Subcutaneous abdominal adipose tissue (tissue), 5 donors: ENCODE measurements around the gene STAB1.

Experiments used
- H3K27ac ChIP-seq: one replicate; pipeline ENCODE4 v1.7.0; 2013; ENCODE audit warnings: low read depth, mild to moderate bottlenecking, inconsistent platforms, low read length, moderate library complexity
- H3K27me3 ChIP-seq, 5 donors: one replicate each; pipeline ENCODE4 v1.7.0; 2013; ENCODE audit warnings: low read length in 5 of 5, inconsistent platforms in 1 of 5; ENCODE audit not compliant: control insufficient read depth in 5 of 5, insufficient read depth in 4 of 5
- H3K36me3 ChIP-seq, 5 donors: one replicate each; pipeline ENCODE4 v1.7.0; 2013; ENCODE audit warnings: low read length in 5 of 5; ENCODE audit not compliant: control insufficient read depth in 5 of 5, insufficient read depth in 5 of 5
- H3K4me1 ChIP-seq, 5 donors: one replicate each; pipeline ENCODE4 v1.7.0; 2013; ENCODE audit warnings: low read length in 5 of 5, mild to moderate bottlenecking in 3 of 5, moderate library complexity in 1 of 5; ENCODE audit not compliant: control insufficient read depth in 5 of 5, insufficient read depth in 5 of 5
- H3K4me3 ChIP-seq, 5 donors: one replicate each; pipeline ENCODE4 v1.7.0; 2013; ENCODE audit warnings: low read length in 5 of 5, low read depth in 1 of 5
- H3K9ac ChIP-seq, 5 donors: one replicate each; pipeline ENCODE4 v1.7.0; 2013; ENCODE audit warnings: low read length in 5 of 5, mild to moderate bottlenecking in 4 of 5, moderate library complexity in 3 of 5
- H3K9me3 ChIP-seq, 5 donors: one replicate each; pipeline ENCODE4 v1.7.0; 2013; ENCODE audit warnings: low read length in 5 of 5; ENCODE audit not compliant: control insufficient read depth in 5 of 5
- donor health status: healthy.
- donor health status: healthy.
- donor health status: healthy.
- donor health status: healthy.
- donor health status: healthy.

The STAB1 gene

DNA sequence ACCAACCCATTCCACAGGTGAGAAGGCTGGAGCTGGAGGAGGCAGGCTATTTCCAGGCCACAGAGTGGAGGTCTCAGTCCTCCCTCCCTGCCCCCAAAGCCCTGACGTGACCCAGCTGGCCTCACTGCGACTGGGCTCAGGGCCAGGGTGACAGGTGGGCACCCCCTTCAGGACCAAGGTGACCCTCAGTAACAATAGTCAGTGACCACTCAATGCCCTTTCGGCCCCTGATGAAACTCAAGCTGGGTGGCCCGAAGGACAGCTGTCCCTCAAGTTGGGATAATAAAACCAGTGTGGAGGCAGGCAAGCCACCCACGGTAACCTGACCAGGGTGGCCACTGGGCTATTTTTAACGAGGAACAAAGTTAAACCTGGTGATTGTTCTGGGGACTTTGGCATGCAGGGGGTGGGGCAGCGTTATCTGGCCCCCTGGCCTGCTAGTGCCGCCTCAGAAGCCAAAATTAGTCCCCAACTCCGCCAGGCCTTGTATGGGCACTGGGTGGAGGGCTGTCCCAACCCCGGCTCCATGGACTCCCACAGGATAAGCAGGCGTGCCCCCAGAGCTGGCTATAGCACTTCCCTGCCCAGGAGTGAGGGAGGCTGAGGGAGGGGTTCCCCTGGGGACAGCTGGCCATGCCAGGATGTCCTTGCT lies 42.4 kb upstream of the STAB1 start:
- peaks cover 0 to 6% (median 0%) of the 10 kb centered on the region in 5 donors for H3K36me3 ChIP-seq

DNA sequence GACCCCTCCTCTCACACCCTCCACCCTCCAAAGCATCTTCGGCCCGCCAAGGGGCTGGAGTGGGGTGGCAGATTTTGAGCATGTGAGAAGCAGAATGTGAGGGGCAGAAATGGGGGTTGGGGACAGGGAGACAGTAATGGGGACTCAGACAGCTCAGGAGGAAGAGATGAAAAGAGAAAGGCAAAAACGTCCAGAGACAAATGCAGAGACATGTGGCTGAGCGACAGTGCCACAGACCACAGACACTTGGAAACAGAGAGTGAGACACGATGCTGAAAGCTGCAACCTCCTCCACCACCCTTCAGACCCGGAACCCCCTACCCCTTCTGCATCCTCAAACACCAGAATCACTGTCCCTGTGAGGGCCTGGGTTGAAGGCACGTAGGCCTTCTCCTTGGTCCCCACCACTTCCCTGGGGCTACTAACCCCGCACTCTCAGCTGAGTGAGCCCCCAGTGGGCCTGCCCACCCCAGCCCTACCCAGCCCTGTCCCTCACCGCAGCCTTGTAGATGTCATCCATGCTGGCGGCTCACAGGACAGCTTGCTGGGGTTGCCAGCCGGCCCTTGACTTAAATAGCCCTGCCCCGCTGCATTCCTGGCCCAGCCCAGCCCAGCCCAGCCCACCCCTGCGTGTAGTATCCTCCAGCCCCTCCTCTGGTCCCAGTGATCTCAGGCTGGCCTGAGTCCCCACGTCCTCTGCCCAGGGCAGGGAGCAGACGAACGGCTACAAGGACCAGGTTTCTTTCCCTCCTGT lies 41.5 kb upstream of the STAB1 start, which contains the start of gene TNNC1:
TSS of gene TNNC1 (minus strand) at position 546 of the 754 bp plus-strand sequence. CDS start at position 520, 26 bp downstream.
- Histone ChIP-seq H3K9me3 (no peaks in the 10 kb centered on the region), H3K36me3 (peaks cover 5 to 15% (median 5%) of the 10 kb centered on the region in 5 donors), H3K4me3 (peak within 1 kb of the TSS in 4 of 5 donors; percentile 80 to 89 (median 84)), H3K27ac (peak within 1 kb of the TSS; percentile 93), H3K4me1 (peaks cover 3 to 33% (median 25%) of the 10 kb centered on the region in 5 donors), H3K9ac (peak within 1 kb of the TSS in 4 of 5 donors; percentile 79 to 94 (median 84)), H3K27me3 (no peaks in the 10 kb centered on the region)

More for the DNA sequence above, 42.4 kb upstream of the STAB1 start:
- no peak overlapping the region for H3K27ac ChIP-seq
- no peaks in the 10 kb centered on the region for H3K27me3 ChIP-seq
- no peak overlapping the region for H3K4me3 ChIP-seq
- H3K4me1 ChIP-seq, result peaks cover 3 to 33% (median 25%) of the 10 kb centered on the region in 5 donors
- no peaks in the 10 kb centered on the region for H3K9me3 ChIP-seq
- H3K9ac ChIP-seq, result no peak overlapping the region

DNA sequence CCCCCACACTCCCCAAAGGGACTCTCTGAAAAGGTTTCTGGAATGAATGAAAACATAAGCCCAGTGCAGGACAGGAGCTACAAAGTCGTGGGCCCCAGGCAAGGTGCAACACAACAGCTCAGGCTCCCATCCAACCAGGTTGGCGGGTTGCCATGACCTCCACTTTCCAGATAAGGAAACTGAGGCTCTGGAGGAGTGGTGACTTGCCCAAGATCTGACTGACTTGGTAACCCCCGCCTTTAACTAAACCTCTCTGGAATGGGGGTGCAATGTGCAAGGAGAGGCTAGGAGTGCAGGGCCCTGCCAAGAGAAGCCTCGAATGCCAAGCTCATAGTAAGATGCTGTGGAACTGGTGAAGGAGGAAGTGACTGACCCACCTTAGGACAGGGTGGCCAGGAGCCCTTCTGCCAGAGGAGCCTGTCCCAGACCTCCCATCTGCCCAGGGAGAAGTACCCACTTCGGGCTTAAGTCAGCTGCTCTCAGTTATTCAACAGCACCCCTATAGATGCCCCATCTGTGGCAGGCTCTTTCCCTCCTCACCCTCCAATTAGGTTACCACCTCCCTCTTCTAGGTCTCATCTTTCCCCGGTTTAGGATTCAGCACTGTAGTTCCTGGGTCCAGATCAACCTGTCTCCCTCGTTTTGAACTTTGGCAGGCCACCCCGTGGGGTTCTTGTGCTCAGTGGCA lies 40.7 kb upstream of the STAB1 start:
- peaks cover 8 to 22% (median 12%) of the 10 kb centered on the region in 5 donors for H3K36me3 ChIP-seq
- H3K4me3 ChIP-seq, result peak overlapping the region in 4 of 5 donors; percentile 80 to 89 (median 84)
- H3K27ac ChIP-seq, result peak overlapping the region; percentile 93
- H3K9ac ChIP-seq, result peak overlapping the region in 3 of 5 donors; percentile 81 to 94 (median 87)
- H3K27me3 ChIP-seq, result no peaks in the 10 kb centered on the region
- peaks cover 3 to 33% (median 25%) of the 10 kb centered on the region in 5 donors for H3K4me1 ChIP-seq
- H3K9me3 ChIP-seq, result no peaks in the 10 kb centered on the region

DNA sequence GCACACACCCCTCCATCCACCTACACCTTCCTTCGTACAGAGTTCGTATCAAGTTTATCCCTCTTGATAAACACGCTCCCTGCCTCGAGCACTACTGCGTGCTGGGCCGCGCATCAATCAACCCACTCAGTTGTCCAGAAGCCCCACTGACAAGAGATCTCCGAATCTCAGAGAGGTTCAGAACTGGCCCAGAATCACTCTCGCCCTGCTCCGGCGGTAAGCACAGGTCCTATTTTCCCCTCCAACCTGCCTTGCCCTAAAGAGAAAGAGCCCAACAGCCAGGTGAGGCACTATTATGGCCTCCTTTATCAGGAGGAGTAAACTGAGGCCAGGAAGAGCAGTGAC lies 40.2 kb upstream of the STAB1 start:
- H3K4me1 ChIP-seq, result peaks cover 3 to 33% (median 25%) of the 10 kb centered on the region in 5 donors
- no peaks in the 10 kb centered on the region for H3K27me3 ChIP-seq
- no peaks in the 10 kb centered on the region for H3K9me3 ChIP-seq
- peak overlapping the region; percentile 79 to 94 (median 81) for H3K9ac ChIP-seq
- H3K36me3 ChIP-seq, result peaks cover 8 to 22% (median 14%) of the 10 kb centered on the region in 5 donors
- H3K27ac ChIP-seq, result peak overlapping the region; percentile 93
- H3K4me3 ChIP-seq, result peak overlapping the region; percentile 80 to 89 (median 86)

DNA sequence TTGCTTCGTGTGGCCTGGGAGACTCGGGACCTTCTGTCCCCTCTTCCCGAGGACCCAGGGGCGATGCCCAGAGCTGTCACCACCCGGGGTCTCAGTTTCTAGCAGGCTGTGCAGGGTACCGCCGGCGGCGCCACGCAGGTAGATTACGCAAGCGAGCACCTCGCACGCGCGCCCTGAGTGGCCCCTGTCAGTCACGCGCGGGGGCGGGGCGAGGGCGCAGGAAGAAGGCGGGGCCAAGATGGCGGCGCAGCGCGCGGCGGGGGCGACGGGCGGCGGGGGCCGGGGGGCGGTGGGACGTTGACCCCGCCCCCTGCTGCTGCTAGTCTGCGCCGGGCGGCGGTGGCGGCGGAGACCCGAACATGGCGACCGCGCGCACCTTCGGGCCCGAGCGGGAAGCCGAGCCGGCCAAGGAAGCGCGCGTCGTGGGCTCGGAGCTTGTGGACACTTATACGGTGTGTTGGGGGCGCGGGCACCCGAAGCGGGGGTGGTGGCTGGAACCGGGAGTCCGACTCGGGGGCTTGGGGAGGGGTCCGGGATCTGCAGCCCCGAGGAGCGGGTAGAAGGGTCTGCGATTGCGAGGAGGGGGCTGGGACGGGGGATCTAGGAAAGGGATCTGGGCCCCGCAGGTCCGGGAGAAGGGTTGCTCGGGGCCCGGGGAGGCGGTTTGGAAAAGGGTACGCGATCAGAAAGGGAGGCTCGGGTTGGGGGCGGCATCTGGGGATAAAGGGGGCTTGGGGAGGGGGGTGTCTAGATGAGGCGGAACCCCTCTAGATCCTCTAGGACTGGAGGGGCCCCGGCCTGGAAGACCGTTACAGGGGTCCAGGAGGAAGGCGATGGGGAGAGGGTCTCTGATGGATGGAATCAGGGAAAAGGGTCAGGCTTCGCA lies 39.6 kb upstream of the STAB1 start, which contains the start of gene NISCH:
TSS of gene NISCH (plus strand) at position 322 of the 886 bp plus-strand sequence. CDS start at position 360, 38 bp downstream.
- H3K27me3 ChIP-seq, result no peaks in the 10 kb centered on the region
- H3K9me3 ChIP-seq, result no peaks in the 10 kb centered on the region
- H3K36me3 ChIP-seq, result peaks cover 8 to 27% (median 18%) of the 10 kb centered on the region in 5 donors
- H3K4me1 ChIP-seq, result peaks cover 3 to 33% (median 25%) of the 10 kb centered on the region in 5 donors
- H3K9ac ChIP-seq, result peak within 1 kb of the TSS; percentile 79 to 94 (median 87)
- peak within 1 kb of the TSS; percentile 80 to 90 (median 86) for H3K4me3 ChIP-seq
- H3K27ac ChIP-seq, result peak within 1 kb of the TSS; percentile 93

DNA sequence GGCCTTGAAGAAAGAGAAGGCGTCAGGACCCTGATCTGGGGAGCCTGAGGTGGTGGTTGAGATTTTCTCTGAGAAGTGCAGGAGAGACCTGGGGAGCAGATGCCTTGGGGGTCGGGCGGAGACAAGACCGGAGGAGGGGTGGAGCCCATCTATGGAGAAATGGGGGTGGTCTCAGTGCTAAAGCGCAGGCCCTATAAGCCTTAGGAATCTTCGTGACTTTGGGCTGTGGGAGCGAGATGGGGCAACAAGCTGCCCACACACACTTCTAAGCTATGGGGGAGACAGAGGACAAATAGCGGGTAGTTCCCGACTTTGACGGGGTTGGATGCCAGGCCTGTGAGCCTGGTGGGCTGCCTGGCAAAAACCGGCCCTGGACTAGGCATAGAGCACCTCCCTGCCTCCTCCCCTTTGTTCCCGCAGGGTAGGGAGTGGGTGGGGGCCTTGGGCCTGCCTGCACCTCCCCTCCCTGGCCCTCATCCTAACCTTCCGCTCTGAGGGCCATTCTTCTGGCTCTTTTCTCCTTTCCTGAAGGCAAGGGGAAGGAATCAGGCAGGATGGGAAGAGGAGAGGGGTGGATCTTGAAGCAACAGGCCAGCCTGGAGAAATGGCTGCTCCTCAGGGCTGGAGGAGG lies 38.9 kb upstream of the STAB1 start:
- Histone ChIP-seq H3K27me3 (no peaks in the 10 kb centered on the region), H3K36me3 (peaks cover 8 to 35% (median 26%) of the 10 kb centered on the region in 5 donors), H3K4me3 (peak overlapping the region; percentile 64 to 90 (median 81)), H3K9me3 (no peaks in the 10 kb centered on the region), H3K4me1 (peaks cover 3 to 33% (median 25%) of the 10 kb centered on the region in 5 donors), H3K9ac (peak overlapping the region; percentile 68 to 87 (median 78)), H3K27ac (peak overlapping the region; percentile 80)

DNA sequence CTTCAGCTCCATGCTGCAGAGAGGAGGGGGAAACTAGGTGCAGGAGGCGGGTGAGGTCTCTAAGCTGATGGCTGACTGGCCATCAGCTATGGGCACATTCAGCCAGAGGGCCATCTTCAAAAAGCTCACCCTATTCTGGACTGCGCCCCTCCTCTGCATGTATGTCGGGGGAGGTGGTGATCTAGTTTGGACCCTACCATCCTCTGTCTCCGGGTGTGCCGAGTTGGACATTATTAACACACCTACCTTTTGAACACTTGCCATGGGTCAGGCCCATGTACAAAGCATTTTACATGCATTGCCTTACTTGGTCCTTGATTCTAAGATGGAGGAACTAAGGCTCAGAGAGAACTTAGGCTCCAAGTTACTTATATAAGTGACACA lies 38.3 kb upstream of the STAB1 start:
- Histone ChIP-seq H3K27me3 (no peaks in the 10 kb centered on the region), H3K9me3 (no peaks in the 10 kb centered on the region), H3K27ac (peak overlapping the region; percentile 80), H3K9ac (peak overlapping the region in 3 of 5 donors; percentile 68 to 87 (median 78)), H3K4me1 (peaks cover 3 to 34% (median 25%) of the 10 kb centered on the region in 5 donors), H3K36me3 (peaks cover 8 to 35% (median 28%) of the 10 kb centered on the region in 5 donors), H3K4me3 (peak overlapping the region; percentile 51 to 86 (median 78))

DNA sequence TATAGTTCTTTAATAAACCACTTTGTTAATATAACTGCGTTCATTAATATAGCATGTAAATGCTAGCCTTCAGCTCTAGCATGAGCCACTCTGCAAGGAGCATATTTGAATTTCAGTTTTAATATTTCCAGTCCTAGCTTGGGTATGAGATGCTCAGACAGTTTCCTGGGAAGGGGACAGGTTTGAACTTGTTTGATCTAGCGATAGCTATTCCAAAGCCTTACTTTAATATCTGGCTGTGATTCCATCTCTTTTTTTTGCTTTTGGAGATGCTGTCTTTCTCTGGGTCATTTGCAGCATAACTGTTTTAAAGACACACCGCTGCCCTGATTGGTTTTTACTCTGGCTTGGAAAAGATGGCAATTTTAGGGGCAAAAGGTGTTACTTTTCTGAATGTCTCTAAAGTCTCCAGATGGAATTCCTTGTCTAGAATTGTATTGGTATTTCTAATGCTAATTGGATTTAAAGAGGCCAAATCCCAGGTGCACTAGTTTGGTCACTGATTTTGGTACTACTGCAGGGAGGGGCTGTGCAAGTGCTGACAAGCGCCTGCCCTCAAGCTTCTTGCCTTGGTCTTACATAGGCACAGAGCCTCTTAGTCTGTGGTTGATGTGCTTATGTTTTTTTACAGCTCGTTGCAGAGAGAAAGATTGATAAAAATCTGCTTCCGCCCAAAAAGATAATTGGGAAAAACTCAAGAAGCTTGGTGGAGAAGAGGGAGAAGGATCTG lies 36.9 kb upstream of the STAB1 start:
- H3K4me3 ChIP-seq, result no peak overlapping the region
- no peak overlapping the region for H3K27ac ChIP-seq
- no peak overlapping the region for H3K9ac ChIP-seq
- peaks cover 10 to 40% (median 32%) of the 10 kb centered on the region in 5 donors for H3K36me3 ChIP-seq
- no peaks in the 10 kb centered on the region for H3K9me3 ChIP-seq
- H3K27me3 ChIP-seq, result no peaks in the 10 kb centered on the region
- H3K4me1 ChIP-seq, result peaks cover 3 to 41% (median 25%) of the 10 kb centered on the region in 5 donors
